Thyroid gland (tissue), 4 donors: ENCODE data around the gene CASD1.

ENCODE experiments used
- CTCF ChIP-seq, 6 experiments: fragments of 200-600 bp in 3 of 6; fragments of 450-650 bp in 3 of 6; sonication (generic) in 3 of 6; IDR thresholded peaks; one replicate each; pipeline ENCODE4 v1.5.1; 2016 to 2019; ENCODE audit warnings: antibody characterized with exemption in 6 of 6, mild to moderate bottlenecking in 2 of 6, inconsistent platforms in 1 of 6, moderate library complexity in 1 of 6
- POLR2A ChIP-seq, 2 donors: fragments of 450-650 bp; IDR thresholded peaks; one replicate each; pipeline ENCODE4 v1.6.1; 2017; ENCODE audit warnings: antibody characterized with exemption in 2 of 2, mild to moderate bottlenecking in 2 of 2, moderate library complexity in 1 of 2

- TF ChIP-seq CTCF (IDR thresholded peaks at IDR 0.05) (no peak), POLR2A (IDR thresholded peaks at IDR 0.05) (no peak)
These were observed 30.9 kb upstream of the CASD1 start for GRCh38 chr7:94478648-94479214.
